ENCODE measurements around the gene MAD1L1.

The MAD1L1 gene

DNA sequence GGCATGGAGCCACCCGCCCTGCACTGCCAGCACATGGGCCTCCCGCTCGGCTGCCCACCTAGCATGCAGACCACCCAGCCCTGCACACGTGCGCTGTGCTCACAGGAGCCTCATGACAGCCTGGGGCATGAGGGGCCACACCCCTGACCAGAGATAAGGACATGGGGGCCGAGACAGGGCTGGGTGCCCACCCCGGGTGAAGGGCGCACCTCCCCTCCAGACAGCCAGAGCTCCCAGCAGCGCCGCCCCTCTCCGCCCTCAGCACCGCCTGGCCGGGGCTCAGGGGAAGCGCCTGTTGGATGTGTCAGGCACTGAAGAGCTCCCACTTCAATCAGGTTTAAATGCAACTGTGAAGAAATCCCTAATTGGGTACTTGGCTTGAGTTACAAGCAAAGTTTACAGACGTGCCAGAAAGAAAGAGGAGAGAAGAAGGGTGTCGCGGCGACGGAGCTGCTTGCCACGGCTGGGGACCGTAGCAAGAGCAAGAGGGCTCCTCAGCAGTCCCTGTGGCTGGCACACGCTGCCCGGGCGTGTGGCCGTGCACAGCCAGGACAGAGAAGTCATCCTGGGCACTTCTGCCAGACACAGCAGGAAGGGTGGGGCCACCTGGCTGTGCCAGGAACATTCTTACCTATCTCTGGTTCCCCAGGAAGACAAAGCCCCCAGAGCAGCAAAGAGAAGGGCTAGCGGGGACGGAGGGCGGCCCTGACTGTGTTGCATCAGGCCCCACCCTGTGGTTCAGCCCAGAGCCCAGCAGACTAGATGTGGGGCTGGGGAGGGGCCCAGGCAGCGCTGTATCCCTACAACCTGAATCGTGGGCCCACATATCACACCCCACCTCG, 315.3 kb downstream of the MAD1L1 start:
- no peak for DNase-seq (ENCODE audit: low spot score)

DNA sequence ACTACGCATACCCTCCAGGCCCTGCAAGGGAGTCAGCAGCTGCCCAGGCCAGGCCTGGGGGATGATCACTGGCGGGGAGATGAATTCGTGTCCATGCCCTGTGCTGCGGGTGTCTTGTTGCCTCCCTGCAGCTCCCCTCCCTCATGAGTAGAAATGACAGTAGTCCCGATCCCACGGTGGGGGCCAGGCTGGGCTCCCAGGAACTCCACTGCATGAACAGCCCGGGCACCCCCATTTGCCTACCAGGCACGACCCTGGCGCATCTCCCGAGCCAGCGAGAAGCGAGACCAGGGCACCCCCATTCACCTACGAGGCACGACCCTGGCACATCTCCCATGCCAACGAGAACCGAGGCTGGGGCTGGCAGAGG, 316.2 kb downstream of the MAD1L1 start:
- no peak for DNase-seq (ENCODE audit: low spot score)

DNA sequence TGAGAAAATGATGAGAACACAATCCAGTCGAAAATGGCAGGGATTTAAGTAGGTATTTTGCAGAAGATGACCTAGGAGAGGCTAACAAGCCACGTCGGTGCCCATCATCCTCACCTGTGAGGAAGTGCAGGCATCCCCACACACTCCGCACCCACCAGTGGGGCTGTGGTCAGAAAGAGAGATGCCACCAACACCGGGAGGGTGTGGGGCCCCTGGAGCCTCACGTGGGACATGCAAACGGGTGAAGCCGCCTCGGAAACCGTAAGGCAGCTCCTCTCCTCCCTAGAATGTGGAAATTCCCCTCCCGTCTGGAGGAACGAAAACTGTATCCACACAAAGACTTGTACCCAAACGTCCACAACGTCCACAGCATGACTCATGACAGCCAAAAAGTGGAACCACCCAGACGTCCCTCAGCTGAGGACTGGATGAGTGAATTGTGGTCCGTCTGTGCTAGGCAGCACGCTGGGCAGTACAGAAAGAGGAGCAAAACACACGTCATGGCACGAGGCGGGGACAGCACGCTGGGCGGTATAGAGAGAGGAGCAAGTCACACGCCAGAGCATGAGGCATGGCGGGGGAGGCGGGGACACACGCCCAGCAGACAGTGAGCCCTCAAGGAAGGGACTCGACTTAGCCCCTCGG, 316.7 kb downstream of the MAD1L1 start:
- DNase-seq (ENCODE audit: low spot score): no peak

DNA sequence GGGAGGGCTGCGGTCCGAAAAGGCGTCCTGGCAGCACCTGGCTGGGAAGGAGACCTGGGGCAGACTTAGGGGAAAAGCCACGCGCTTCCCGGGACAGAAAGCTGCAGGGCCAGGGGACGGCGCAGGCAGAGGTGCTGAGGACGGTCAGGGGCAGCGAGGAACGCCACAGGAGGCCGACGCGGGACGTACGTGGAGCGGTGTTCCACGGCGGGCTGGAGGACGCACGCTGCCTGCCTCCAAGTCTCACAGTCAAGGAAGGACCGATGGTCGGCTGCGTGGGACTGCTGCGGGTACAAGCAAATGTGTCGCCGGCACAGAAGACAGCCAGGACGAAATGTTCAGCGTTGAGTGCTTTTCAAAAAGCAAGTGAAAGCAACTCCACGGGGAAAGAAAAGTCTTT, 317.4 kb downstream of the MAD1L1 start:
- no peak for DNase-seq (ENCODE audit: low spot score)

DNA sequence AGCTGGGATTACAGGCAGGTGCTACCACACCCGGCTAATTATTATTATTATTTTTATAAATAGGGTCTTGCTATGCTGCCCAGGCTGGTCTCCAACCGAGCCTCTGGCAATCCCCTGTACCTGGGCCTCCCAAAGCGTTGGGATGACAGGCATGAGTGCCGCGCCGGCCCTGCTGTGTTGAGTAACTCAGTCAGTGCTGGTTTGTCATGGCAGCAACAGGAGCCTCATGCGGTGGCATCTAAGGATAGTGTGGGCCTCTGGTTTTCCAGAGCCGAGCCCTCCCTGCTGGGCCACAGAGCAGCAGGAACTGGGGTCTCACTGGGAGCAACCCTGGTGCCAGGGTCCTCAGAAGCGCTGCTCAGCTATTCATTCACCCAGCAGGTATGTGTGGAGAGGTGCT, 318.0 kb downstream of the MAD1L1 start:
- DNase-seq (ENCODE audit: low spot score): no peak

DNA sequence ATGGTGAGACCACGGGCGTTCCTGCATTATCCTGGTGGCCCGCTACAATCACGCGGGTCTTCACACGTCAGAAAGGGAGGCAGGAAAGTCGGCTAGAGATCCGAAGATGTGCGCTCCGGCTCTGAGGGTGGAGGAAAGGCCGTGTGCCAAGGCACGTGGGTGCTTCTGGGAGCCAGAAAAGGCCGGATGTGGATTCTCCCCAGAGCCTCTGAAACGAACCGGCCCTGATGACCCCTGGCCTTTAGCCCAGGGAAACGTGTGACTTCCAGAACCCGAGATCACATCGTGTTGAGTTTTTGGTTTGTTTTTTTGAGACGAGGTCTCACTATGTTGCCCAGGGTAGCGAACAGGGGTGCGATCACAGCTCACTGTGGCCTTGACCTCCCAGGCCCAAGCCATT, 318.4 kb downstream of the MAD1L1 start:
- DNase-seq (ENCODE audit: low spot score): no peak

DNA sequence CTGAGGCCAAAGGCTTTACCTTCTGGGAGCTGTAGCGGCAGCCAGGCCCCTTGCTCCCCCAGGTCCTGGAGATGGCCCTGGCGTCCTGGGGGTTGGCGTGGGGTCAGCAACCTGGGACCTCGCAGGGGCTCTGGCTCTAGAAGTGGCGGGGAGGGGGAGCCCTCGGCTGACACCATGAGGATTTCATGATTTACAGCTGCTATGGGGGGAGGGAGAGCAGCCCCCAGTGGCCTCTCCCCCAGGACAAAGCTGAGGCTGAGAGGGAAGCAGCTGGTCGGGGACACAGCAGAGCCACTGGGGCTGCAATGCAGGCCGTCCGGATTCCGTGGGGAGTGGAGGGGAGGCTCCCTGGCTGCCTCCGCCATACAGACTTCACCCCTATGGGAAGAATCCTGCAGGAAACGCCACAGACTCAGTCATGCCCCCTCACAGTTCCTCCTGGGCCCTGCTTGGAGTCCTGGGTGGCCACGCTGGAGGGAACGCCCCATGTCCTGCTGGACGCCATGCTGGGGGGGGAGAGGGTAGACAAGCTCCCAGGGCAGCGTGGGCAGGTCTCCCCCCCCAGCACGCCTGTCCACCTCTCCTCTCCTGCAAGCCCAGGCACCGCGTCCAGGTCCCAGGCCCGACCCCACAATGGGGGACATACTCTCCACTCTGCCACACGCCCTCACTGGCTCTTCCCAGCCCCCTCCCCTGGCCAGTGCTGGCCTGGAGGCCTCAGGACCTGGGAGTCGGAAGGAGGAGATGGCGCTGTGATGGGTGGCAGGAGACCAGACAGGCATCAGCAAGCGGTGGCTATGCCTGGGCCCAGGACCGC, 319.1 kb downstream of the MAD1L1 start:
- DNase-seq (ENCODE audit: low spot score): peak; percentile 29

DNA sequence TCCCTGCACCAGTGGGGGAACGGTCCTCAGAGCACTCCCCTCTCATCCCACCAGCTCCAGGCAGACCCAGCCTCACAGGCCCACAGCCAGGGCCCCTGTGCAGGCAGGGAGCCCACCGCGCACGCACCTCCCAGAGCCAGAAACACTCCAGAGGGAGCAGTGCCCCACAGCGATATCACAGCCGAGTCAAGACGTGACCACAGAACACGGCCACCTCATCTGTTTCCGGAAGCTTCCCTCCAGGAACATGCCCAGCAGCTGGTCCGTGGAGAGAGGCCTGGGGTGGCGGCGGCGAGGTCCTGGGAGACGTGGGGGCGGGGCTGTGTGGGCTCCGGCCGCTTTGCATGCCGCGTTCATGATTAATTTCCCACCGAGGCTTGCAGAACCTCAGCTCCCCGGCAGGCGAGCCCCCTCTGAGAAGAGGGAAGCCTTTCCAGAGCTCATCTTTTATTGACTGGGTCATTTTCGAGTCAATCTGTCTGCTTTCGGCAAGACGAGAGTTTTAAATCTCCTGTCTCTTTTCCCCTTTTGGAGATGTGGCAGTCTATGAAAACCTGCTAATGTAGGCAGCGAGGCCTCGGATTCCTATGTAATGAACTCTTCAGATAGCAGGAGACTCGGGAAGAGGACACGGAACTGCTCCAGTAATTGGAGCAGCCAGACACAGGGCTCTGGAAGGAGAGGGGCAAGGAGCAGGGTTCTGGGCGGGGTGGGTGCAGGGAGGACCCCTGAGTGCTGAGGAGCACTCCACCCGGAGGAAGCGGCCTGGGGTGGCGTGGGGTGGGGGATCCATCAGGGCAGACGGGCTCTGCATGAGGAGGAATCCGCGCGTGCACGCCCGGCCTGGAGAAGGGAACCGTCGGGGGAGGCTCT, 319.9 kb downstream of the MAD1L1 start:
- DNase-seq (ENCODE audit: low spot score): peak; percentile 74

DNA sequence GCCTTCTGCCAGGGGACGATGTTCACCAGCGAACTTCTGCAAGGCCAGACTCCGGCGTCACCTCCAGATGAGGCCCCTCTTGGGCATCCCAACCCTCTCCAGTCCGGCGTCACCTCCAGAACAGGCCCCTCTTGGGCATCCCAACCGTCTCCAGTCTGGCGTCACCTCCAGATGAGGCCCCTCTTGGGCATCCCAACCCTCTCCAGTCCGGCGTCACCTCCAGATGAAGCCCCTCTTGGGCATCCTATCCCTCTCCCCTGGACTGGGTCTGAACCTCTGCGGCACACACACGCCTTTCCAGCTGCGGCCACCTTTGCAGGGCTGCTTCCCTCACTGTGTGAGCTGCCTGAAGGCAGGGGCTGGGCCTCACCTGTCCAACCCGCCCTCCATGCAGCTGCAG, 321.2 kb downstream of the MAD1L1 start:
- DNase-seq (ENCODE audit: low spot score): no peak

DNA sequence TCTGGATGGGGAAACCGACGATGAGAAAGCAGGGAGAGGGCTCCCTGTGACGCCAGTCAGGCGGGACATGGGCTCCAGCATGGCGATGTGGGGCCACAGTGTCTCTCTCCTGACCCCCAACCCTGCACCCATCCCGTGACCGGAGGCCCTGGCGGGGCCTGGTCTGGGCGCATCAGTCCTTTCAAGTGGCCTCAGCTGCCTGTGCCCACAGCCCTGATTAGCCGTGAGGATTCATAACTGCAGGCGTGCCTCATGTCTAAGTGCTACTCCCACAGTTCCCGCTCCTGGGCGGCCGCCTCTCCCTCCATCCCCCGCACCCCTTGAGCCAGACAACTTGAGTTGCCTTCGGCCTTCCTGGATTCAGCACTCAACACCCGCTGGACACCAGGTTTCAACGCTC, 321.9 kb downstream of the MAD1L1 start:
- DNase-seq (ENCODE audit: low spot score): no peak

DNA sequence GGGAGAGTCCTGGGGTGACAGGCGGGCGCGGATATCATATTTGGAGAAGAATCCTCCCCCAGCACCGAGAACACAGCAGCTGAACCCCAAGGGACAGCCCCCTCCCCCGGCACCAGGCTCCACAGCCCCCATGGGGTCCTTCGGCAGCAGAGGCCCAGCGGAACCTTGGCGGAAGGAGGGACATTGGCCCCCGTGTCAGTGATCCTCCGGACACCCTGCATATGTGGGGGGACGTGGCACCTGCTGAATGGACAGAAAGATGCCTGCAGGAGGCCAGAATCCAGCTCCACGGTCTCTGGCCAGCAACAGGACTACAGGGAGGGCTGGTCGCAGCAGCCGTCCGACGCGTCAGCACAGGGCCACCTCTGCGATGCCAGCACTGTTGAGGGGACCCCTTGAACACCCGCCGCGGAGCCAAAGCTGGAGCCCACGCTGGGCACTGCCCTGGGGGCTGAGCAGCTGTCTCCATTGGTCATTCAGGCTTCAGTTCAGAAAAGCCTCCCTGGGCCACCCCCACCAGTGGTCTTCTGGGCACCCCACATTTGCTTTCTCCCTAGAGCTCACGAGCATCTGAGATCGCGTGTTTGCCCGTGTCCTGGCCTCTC, 322.6 kb downstream of the MAD1L1 start:
- no peak for DNase-seq (ENCODE audit: low spot score)

DNA sequence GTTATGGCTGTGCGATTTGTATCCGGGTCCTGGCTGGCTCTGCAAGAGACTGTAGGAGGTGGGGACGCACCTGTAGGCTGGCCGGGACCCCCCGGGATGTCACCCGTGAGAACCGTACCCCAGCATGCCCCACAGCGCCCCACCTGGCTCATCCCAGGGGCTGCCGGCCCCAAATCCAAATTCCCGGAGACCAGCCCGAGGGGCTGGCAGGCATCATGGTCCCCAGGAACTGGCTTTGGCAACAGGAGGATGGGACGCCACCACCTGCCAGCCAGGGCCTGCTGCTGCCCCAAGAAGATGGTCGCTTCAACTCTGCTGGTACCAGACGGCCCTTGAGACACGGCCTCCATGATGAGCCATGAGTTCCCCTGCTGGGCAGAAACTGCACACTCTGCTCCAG, 323.3 kb downstream of the MAD1L1 start:
- no peak for DNase-seq (ENCODE audit: low spot score)

DNA sequence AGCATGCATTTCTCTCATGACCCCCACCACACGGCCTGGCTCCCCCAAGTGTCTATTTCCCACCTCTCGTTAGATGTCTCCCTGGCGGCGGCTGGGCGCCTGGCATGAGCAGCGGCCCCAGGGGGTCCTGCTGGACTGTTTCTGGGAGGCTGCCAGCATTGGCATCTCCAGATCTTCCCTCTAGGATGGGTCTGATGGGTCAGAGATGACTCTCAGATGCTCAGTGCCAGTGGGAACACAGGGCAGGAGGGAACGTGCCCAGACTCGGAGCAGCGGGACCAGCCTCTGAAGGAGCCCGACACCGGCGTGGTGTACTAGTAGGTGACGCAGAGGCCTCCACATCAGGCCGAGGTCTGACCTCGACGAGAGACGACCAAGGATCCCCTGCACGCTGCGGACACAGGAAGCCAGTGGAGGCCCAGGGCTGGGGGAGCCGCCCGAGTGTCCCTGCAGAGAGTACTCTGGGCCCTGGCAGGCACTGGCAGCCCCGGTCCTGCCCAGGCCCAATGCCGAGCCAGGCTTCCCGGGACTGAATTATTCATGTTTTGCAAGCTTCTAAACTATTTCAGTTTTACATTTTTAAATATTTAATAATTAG, 323.8 kb downstream of the MAD1L1 start:
- DNase-seq (ENCODE audit: low spot score): no peak

DNA sequence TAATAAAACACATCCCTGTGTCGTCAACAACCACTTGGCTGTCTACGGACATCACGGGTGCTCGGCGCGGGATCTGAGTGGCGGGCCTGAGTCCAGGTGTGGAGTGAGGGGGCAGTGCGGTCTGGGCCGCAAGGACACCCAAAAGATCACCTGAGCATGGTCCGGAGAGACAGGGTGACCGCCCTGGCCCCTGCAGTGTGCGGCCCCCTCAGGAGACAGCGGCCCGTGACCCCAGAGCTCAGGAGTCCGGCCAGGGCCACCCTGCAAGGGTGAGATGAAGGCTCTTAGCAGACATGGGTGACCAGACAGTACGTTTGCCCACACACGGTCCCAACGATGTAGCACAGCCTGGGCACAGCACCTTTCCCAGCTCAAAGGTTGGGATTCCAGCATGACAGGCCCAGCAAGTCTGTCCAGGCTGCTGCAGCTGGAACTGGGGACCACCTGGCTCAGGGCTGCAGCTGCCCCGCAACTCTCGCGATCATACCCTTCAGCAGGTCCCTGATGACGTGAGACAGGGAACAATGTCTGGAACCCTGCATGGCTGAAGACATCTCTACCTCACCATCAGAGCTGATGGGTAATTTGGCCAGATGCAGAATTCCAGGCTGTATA, 324.9 kb downstream of the MAD1L1 start:
- DNase-seq (ENCODE audit: low spot score): no peak

DNA sequence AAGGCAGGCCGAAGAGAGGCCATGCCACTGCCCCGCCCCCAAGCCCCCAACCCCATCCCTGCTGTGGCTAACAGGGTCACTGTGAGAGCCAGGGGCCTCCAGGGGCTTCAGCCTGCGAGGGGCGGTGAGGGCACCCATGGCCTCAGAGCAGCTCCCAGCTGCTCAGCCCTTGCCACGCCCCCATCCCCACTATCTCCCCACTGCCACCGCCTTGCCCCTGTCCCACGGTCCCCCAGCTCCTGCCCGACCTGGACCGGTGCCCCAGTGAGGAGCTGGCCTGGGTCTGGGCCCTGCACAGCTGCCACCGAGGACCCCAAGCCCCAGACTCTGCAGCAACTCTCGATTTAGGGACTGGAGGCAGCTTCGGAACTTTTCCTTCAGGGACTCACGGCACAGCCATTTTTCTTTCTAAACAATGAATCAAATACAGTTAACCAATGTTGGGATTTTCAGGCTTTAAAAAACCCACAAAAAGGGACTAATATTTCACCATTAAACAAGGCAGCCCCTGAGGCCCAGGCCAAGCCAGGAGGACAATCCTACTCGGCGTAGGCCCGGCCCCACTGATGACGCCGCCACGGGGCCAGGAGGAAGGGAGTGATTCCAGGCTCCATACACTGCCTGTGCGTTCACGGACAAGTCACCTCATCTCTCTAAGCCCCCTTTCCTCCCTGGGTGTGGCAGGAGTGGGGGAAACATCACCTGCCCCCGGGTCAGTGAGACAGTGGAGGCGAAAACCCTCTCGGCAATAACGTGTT, 325.6 kb downstream of the MAD1L1 start:
- no peak for DNase-seq (ENCODE audit: low spot score)

DNA sequence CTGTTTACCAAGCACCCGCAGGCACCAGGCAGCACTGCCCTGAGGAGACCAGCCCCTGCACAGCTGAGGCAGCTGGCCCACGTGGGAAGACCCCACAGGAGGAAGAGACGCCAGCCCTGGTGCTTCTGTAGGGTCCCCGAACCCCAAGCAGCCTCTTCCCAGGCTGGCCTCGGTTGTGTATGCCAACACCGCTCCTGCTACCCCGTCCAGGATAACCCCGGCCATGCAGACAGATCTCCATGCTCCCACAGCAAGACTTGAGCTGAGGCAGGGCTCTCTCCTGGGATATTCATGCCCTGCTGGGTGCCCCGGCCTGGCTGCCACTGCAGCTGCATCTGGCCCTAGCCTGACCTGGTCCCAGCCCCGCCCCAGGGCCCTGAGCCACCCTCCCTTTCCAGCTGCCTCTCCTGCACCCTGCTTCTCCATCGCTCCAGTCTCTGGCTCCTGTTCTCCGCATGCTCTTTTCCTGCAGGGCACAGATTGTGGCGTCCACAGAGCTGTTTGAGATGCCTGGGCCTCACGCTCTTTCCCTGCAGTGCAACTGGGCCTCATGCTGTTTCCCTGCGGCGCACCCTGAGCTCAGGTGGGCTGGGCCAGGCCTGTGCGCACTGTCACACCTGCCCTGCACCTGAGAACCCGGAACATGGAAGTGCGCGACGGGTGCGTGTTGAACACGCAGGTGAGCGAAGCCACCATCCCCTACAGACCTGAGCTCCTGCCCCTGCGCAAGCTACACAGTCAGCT, 326.5 kb downstream of the MAD1L1 start:
- DNase-seq (ENCODE audit: low spot score): no peak

DNA sequence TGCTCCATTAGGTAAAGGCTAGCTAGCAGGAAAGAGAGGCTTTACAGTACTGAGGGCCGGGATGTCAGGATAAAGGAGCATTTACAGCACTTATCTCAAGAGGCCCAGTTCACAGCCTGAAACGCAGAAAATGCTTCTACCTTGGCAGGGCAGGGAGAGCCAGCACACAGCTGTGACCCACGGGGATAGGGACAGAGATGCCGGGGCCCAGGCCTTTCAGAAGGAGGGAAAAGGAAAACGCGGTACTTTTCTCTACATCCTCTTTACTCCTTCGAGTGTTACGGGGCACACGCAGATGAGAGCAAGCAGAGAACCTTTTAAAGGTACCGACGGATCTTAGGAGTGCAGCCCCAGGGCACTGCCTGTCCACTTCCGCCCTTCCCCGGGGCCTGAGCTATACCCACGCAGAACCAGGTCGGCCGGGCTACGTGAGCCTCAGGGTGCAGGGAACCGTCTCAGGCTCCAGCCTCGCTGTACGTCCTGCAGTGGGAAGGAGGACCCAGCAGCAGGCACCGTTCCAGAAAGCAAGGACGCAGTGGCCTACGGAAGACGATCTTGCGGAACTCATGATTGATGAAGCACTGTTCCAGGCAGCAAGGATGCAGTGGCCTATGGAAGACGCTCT, 330.4 kb downstream of the MAD1L1 start:
- no peak for DNase-seq (ENCODE audit: low spot score)
